ENCODE measurements around the gene B3GALT4.

Gene B3GALT4

DNA sequence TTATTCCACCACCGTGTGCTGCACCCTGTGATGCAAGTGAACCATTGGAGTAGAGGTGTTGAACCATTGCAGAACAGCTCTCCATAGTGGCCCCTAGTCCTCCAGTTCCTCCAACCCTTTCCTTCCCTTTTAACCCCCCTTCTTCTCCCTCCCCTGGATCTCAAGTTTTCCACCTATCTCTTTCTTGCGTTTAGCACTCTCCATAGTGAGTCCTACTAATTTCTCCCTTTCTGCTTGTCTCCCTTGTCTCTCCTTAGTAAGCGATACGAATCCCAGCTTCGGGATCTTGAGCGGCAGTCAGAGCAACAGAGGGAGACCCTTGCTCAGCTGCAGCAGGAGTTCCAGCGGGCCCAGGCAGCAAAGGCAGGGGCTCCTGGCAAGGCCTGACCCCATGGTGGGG, 13.5 kb downstream of the B3GALT4 start:
- in situ Hi-C loops (cut with MboI; ENCODE audit: low sequenced_read_pairs), result no loop called here

GRCh38 chr6:33292996-33293682, 16.2 kb downstream of the B3GALT4 start:
- in situ Hi-C loops (cut with MboI; ENCODE audit: low sequenced_read_pairs), result no loop called here

- in situ Hi-C loops (cut with MboI; ENCODE audit: low sequenced_read_pairs), result no loop called here
Measured at GRCh38 chr6:33294086-33294823, 17.3 kb downstream of the B3GALT4 start.

DNA sequence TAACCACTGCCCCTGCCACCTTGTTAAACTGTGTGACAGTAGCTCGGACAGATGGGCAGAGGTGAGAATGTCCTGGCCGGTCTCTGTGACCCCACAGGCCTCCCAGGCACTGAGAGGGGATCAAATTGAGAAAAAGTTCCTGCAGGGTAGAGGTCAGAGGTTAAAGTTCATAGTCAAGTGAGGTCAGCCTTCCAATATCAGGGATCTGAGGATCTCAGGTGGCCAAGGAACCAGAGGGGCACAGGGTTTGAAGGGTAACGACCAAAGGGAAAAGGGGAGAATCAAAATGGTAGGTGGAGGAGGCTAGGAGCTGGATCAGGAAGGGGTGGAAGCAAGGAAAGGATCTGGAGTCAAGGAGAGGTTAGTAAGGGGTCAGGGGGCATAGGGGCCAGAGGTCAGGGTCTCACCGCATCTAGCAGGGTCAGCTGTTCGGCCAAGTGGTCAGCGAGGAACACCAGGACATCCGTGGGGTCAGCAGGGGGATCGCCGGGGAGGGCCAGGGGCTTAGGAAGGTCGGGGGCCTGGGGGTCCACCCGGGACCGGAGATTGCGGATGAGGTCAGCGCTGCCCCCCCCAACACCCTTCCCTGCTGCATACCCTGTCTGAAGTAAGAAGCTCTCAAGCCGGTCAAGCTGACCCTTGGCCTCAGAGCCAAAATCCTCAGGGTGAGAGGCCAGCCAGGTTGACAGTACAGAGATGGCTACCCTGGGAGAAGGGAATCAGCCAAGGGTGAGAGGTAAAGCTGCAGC, 18.9 kb downstream of the B3GALT4 start:
- in situ Hi-C loops (cut with MboI; ENCODE audit: low sequenced_read_pairs), result no loop called here

DNA sequence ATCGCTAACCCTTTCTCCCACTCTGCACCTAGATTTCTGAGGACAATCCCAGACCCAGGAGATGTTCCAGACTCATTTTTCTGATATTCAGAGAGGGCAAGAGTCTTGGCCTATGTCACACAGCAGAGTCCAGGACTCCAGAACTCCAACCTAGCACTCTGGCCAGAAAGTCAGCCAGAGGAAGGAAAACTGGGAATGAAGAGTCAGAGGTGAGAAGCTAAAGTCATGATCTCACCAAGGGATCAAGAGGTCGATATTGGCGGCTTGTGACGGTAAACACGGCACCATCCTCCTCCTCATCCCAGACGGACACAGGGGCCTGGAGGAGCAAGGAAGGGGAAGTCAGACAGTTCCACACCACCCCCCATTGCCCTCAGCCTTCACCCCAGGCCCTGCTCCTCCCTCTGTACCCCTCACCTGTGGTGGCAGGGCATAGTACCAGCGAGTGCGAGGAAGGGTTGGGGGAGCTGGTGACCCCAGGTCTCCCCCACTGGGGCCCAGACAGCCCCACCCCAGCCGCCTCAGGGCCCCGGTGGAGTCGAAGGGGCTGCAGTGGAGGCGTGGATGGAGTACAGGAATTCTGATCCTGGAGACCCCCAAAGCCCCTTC, 20.0 kb downstream of the B3GALT4 start:
- in situ Hi-C loops (cut with MboI; ENCODE audit: low sequenced_read_pairs), result no loop called here

- in situ Hi-C loops (cut with MboI; ENCODE audit: low sequenced_read_pairs), result no loop called here
Measured at GRCh38 chr6:33297406-33297955, 20.6 kb downstream of the B3GALT4 start.

- in situ Hi-C loops (cut with MboI; ENCODE audit: low sequenced_read_pairs), result no loop called here
Measured at GRCh38 chr6:33297956-33298772, 21.2 kb downstream of the B3GALT4 start.

GRCh38 chr6:33298773-33299236, 21.9 kb downstream of the B3GALT4 start, which contains the start of gene RGL2:
RGL2 (minus strand) TSS chr6:33298942; CDS start chr6:33298610, 332 bp downstream.
- in situ Hi-C loops (cut with MboI; ENCODE audit: low sequenced_read_pairs), result no loop called here

DNA sequence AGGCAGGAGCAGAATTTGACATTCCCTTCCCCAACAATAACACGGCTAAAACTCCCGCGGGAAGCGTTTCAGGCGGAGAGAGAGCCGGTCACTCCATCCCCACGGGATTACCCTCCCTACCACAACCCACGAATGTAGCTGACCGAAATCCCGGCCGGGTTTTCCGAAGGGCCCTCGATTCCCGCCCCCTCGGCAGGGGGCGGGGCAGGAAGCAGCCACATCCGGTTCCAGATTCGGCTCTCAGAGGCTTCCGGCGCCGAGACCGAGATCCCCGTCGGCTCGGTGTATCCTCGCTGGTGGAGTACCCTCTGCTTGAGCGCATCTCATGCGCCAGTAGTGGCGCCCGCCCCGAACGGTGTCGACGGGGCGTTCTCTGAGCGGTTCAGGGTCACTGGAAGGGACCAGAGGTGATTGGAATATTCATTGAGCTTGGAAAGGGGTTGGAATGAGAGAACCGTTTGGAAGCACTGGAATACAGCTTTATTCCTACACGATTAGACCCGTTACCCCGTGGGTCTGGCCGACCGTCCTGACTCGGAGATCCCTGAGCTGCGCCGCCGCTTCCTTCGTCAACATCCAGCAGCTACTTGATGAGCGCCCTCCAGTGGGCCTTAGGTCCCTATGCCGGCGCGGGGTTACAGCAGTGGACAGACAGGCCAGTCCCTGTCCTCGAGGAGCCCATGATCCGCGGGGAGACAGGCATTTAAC, 22.5 kb downstream of the B3GALT4 start:
- in situ Hi-C loops (cut with MboI; ENCODE audit: low sequenced_read_pairs), result no loop called here

GRCh38 chr6:33301877-33302276, 25.0 kb downstream of the B3GALT4 start:
- in situ Hi-C loops (cut with MboI; ENCODE audit: low sequenced_read_pairs), result no loop called here

- in situ Hi-C loops (cut with MboI; ENCODE audit: low sequenced_read_pairs), result no loop called here
Measured at GRCh38 chr6:33304216-33304615, 27.3 kb downstream of the B3GALT4 start.

DNA sequence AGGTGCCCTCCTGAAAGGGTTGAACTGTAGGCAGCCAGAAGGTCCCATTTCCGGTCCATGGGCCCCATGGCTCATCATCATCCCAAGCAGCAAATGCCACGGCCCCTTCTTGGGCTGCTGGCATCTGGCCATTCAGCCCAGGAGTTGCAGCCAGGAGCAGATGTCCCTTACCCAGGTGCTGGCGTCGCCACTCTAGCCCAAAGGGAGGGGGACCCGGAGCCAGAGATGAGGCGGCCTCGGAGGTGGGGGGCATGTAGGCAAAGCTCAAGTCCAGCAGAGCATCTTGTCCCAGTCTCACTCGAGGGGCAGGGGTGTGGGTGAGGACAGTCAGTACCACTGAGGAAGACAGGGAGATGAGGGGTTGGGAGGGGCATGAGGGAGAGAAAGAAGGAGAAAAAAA, 28.1 kb downstream of the B3GALT4 start:
- in situ Hi-C loops (cut with MboI; ENCODE audit: low sequenced_read_pairs), result no loop called here

DNA sequence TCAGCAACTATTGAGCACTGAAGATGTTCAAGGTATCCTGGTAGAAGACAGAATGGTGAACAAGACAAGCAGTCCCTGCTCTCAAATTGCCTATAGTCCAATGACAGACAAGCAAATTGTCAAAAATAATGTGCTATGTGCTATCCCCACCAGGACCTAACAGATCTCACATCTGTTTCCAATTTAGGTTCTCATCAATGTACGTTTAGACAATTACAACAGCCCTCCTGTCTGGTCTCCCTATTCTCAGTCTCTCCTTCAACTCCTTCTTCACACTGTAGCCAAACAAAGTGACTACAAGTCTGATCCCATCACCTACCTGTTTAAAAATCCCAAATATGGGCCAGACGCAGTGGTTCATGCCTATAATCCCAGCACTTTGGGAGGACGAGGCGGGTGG, 29.4 kb downstream of the B3GALT4 start:
- in situ Hi-C loops (cut with MboI; ENCODE audit: low sequenced_read_pairs), result no loop called here

- in situ Hi-C loops (cut with MboI; ENCODE audit: low sequenced_read_pairs), result no loop called here
Measured at GRCh38 chr6:33312361-33313104, 35.6 kb downstream of the B3GALT4 start.

GRCh38 chr6:33313105-33313708, 36.3 kb downstream of the B3GALT4 start:
- in situ Hi-C loops (cut with MboI; ENCODE audit: low sequenced_read_pairs), result no loop called here

DNA sequence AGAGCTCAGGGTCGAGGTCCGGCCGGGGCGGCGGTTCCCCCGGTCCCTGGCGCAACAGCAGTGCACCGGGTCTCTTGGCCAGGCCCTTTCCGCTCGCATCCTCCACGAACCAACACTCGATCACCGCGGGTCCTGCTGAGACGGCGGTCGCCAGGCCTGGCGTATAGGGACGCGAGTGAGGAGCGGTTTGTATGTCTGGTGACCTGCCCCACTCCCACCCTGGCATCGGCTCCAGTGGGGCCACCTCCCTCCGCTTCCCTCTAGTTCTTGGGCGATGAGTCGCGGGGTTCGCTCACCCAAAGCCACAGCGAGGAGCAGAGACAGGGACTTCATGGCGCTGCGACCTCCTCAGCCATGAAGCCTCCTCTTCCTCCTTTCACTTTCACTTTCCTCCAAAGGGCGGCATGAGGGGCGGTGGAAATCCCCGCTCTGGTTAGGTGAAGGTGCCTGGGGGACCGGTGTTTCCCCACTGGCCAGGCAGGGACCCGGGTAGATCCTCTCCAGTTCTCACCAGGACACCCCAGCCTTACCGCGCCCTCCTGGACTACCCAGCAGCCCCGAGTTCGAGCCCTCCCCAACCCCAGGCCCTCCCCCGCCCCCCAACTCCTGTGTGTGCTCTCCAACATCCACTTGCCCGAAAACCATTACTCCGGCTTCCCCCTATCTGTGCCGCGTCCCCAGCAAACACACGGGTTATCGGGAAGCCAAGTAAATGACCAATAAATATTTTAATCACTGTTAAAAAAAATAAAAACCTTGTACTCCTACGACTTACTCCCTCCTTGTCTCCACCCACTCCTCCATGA, 37.0 kb downstream of the B3GALT4 start, which contains the start of gene TAPBP:
Gene TAPBP, minus strand, starts transcription at position 370 of the 806 bp plus-strand sequence. Its CDS starts 37 bp downstream, at position 333.
- in situ Hi-C loops (cut with MboI; ENCODE audit: low sequenced_read_pairs), result no loop called here

- in situ Hi-C loops (cut with MboI; ENCODE audit: low sequenced_read_pairs), result no loop called here
Measured at GRCh38 chr6:33314515-33314942, 37.6 kb downstream of the B3GALT4 start.

Measured in HL-60/S4 treated with phorbol 12-myristate 13-acetate at 8.2 ng/mL for 4 days and 3 days (cell line).